ENCODE results near the gene TRIM72.

The TRIM72 gene

GRCh38 chr16:31206776-31207175 is 7.1 kb upstream of the TRIM72 start:
- TF ChIP-seq, protein P1, sequence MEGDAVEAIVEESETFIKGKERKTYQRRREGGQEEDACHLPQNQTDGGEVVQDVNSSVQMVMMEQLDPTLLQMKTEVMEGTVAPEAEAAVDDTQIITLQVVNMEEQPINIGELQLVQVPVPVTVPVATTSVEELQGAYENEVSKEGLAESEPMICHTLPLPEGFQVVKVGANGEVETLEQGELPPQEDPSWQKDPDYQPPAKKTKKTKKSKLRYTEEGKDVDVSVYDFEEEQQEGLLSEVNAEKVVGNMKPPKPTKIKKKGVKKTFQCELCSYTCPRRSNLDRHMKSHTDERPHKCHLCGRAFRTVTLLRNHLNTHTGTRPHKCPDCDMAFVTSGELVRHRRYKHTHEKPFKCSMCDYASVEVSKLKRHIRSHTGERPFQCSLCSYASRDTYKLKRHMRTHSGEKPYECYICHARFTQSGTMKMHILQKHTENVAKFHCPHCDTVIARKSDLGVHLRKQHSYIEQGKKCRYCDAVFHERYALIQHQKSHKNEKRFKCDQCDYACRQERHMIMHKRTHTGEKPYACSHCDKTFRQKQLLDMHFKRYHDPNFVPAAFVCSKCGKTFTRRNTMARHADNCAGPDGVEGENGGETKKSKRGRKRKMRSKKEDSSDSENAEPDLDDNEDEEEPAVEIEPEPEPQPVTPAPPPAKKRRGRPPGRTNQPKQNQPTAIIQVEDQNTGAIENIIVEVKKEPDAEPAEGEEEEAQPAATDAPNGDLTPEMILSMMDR (IDR thresholded peaks at IDR 0.05; ENCODE audit: low read depth, low read length), result no peak
- no peak overlapping the region for H3K4me3 ChIP-seq (ENCODE audit: low read depth, low read length)

DNA sequence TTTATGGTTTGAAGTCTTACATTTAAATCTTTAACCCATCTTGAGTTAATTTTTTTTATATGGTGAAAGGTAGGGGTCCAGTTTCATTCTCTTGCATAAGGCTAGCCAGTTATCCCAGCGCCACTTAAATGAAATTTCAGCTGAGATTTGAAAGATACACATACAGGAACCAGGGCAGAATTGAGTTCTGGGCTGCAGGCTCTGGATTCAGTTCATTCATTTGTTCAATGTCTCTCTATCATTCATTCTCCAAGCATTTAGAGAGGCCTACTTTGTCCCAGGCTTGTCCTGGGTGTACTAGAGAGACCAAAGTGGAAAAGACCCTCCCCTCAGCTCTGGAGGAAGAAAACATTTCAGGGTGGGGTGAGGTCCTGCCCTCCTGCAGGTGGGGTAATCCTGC is 577 bp upstream of the TRIM72 start:
- H3K4me3 ChIP-seq (ENCODE audit: low read depth, low read length), result no peak overlapping the region
- TF ChIP-seq, protein P1 (IDR thresholded peaks at IDR 0.05; ENCODE audit: low read depth, low read length), result no peak

GRCh38 chr16:31214708-31215286 is 878 bp downstream of the TRIM72 start:
- TF ChIP-seq, protein P1 (IDR thresholded peaks at IDR 0.05; ENCODE audit: low read depth, low read length), result no peak
- peak overlapping the region; percentile 55 for H3K4me3 ChIP-seq (ENCODE audit: low read depth, low read length)

DNA sequence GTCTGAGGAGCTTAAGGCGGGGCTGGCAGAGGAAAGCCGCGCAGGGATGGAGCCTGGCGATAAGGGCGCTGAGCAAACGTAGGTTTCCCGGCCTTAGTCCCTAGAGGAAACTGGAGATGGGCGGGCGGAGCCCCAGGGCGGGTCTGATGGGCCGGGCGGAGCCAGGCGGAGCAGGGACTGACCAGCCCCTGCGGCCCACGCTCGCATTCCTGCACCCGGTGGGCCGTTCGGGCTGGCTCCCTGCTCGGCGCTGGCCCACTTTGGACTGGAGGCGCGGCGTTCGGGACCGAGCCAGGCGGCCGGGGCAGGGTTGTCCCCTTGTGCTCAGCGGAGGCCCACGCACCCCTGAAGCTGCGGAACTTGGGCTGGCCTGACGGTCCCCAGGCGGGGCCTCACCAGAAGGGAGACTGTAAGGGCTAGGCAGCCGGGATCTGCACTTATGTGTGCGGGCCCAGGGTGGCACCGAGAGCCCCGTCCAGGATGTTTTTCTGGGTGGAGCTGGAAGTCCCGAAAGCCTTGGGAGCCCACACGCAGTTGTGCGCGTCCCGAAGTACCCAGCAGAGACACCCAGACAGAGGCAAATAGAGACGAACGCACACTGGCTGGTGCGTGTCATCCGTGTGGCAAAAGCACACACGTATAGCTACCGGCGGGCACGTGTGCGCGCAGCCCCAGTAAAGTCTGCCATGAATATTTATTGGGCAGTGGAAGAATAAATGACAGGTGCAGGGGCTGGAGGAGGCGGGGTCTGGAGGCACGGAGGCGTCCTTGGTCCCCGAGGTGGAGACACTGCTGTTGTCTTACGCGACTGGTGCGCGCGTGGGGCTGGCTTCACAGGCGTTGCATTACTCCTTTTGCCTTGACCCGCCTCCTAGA is 1.6 kb downstream of the TRIM72 start:
- TF ChIP-seq, protein P1 (IDR thresholded peaks at IDR 0.05; ENCODE audit: low read depth, low read length), result no peak

DNA sequence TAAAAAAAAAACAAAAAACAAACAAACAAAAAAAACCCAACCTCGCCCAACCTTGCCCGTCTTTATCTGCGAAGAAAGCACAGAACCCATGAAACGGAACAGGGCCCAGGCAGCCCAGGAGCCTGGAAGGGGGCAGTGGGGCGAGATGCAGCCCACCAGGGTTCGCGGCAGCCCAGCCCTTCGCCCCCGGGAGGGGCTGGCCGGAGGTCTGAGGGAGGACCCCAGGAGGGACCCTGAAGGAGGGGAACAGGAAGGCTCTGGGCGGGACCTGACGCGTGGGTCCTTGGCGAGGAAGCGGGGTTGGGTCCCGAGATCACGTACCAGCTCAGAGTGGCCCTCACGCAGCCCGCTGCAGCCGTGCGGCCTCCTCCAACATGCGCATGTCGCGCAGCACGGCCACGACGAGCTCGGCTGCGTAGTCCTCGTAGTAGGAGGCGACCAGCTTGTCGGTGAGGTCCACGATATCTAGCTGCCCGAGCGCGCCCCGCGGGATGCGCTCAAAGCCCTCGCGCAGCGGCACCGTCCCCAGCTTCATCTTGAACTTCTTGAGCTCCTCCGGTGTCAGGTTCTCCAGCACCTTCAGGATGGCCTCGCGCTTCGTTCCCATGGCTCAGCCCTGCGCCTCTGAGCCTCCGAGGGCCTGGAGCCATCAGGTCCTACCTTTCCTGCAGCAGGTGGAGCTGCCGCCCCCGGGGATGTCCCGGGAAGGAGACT is 2.7 kb downstream of the TRIM72 start, which contains the start of gene PYDC1:
Gene PYDC1, minus strand, starts transcription at position 714 of the 714 bp plus-strand sequence. Its CDS starts 107 bp downstream, at position 607.
- H3K4me3 ChIP-seq (ENCODE audit: low read depth, low read length), result no peak within 1 kb of the TSS
- TF ChIP-seq, protein P1 (IDR thresholded peaks at IDR 0.05; ENCODE audit: low read depth, low read length), result no peak

More for the DNA sequence above, 1.6 kb downstream of the TRIM72 start:
- peak overlapping the region; percentile 55 for H3K4me3 ChIP-seq (ENCODE audit: low read depth, low read length)

DNA sequence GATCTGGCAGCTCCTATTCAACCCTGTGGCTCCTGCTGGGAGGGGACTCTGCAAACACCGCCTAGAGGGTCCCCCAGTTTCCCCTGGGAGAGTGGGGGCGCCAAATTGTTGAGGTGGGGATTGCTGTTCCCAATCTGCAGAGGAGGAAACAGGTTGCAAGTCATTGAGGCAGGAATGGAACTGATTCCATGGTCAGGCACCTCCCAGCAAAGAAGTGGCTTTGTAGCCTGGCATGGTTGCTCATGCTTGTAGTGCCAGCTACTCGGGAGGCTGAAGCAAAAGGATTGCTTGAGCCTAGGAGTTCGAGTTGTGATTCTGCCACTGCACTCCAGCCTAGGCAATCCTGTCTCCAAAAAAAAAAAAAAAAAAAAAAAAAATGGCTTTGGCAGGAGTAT is 3.2 kb downstream of the TRIM72 start:
- no peak overlapping the region for H3K4me3 ChIP-seq (ENCODE audit: low read depth, low read length)
- TF ChIP-seq, protein P1 (IDR thresholded peaks at IDR 0.05; ENCODE audit: low read depth, low read length), result no peak
